Naive thymus-derived CD4-positive, alpha-beta T cell (primary cell): Measurements from ENCODE around the gene MYO5A. TPM values are rescaled to one million over a fixed set of nuclear protein-coding genes. Genes with fewer than 3 reads are reported as not detected.
"Not testable (repeated sequence)": the region's sequence is repeated elsewhere in the genome, so short reads cannot be mapped to it uniquely, and the experiment has no call there.

Experiments used
- ATAC-seq: fragments of 150-1000 bp; cut with Tn5 transposase; 2 replicates; pipeline ENCODE4 v1.10.0; 2021; ENCODE audit warnings: mild to moderate bottlenecking, moderate library complexity
- CTCF ChIA-PET: fragments of 350-600 bp; sonication (Branson Sonifier 250); formaldehyde crosslinking; loops from one replicate; lab custom pipeline; 2021; ENCODE audit warnings: antibody characterized with exemption; lab: Charles Lee
- POLR2A ChIA-PET: fragments of 350-600 bp; sonication (Branson Sonifier 250); formaldehyde crosslinking; loops from one replicate; lab custom pipeline; 2021; ENCODE audit warnings: antibody characterized with exemption, inconsistent platforms; lab: Charles Lee
- DNase-seq, 9 donors: peaks; one replicate each; pipeline versions ENCODE4 v3.0.0 to v3.0.0-alpha.2; 2020 to 2022; ENCODE audit warnings: mixed read lengths in 1 of 9
- H3K27ac ChIP-seq: one replicate; pipeline ENCODE4 v1.7.0; 2013; ENCODE audit warnings: mild to moderate bottlenecking, low read depth, low read length, moderate library complexity
- H3K27me3 ChIP-seq, 2 donors: one replicate each; pipeline ENCODE4 v1.7.0; 2013; ENCODE audit warnings: low read length in 2 of 2, mild to moderate bottlenecking in 2 of 2, moderate library complexity in 2 of 2; ENCODE audit not compliant: control insufficient read depth in 2 of 2, insufficient read depth in 2 of 2
- H3K36me3 ChIP-seq, 3 experiments: 1 replicate in 2 of 3; 2 replicates in 1 of 3; pipeline ENCODE4 v1.7.0; 2013; ENCODE audit warnings: low read length in 3 of 3, mild to moderate bottlenecking in 3 of 3, moderate library complexity in 1 of 3; ENCODE audit not compliant: insufficient read depth in 3 of 3, control insufficient read depth in 2 of 3
- H3K4me1 ChIP-seq, 2 donors: one replicate each; pipeline ENCODE4 v1.7.0; 2013; ENCODE audit warnings: low read length in 2 of 2, mild to moderate bottlenecking in 2 of 2, moderate library complexity in 1 of 2; ENCODE audit not compliant: control insufficient read depth in 2 of 2, insufficient read depth in 2 of 2
- H3K4me3 ChIP-seq: 2 replicates; pipeline ENCODE4 v1.7.0; 2013; ENCODE audit warnings: mild to moderate bottlenecking, low read length
- H3K9me3 ChIP-seq, 3 experiments: 1 replicate in 2 of 3; 2 replicates in 1 of 3; pipeline ENCODE4 v1.7.0; 2013; ENCODE audit warnings: low read length in 3 of 3; ENCODE audit not compliant: control insufficient read depth in 2 of 3
- H3K27ac Mint-ChIP-seq, 9 donors: one replicate each; pipeline ENCODE4 v1.8.0; 2020 to 2022; ENCODE audit warnings: mixed read lengths in 9 of 9, mild to moderate bottlenecking in 8 of 9, moderate library complexity in 5 of 9, inconsistent platforms in 2 of 9
- H3K27me3 Mint-ChIP-seq, 5 donors: one replicate each; pipeline ENCODE4 v1.8.0; 2021 to 2022; ENCODE audit warnings: mixed read lengths in 5 of 5, mild to moderate bottlenecking in 1 of 5
- H3K36me3 Mint-ChIP-seq, 5 donors: one replicate each; pipeline ENCODE4 v1.8.0; 2020 to 2022; ENCODE audit warnings: mixed read lengths in 5 of 5, mild to moderate bottlenecking in 3 of 5, inconsistent platforms in 1 of 5
- H3K4me1 Mint-ChIP-seq, 7 donors: one replicate each; pipeline ENCODE4 v1.8.0; 2020 to 2022; ENCODE audit warnings: mixed read lengths in 7 of 7, mild to moderate bottlenecking in 3 of 7, inconsistent platforms in 1 of 7
- H3K4me3 Mint-ChIP-seq, 10 donors: one replicate each; pipeline ENCODE4 v1.8.0; 2020 to 2022; ENCODE audit warnings: mild to moderate bottlenecking in 10 of 10, mixed read lengths in 10 of 10, moderate library complexity in 6 of 10, inconsistent platforms in 2 of 10
- H3K9me3 Mint-ChIP-seq, 11 donors: one replicate each; pipeline ENCODE4 v1.8.0; 2020 to 2022; ENCODE audit warnings: mixed read lengths in 11 of 11, mild to moderate bottlenecking in 4 of 11, inconsistent platforms in 1 of 11, moderate library complexity in 1 of 11
- intact Hi-C, 2 donors: fragments of 100-400 bp; cut with micrococcal nuclease; formaldehyde crosslinking; loops; one replicate each; pipeline ENCODE4 v1.15.1; 2023
- polyA plus RNA-seq, 2 donors: library from polyadenylated mRNA; unstranded; fragments of 300-500 nt; fragmentation: Illumina TruSeq; gene quantifications; one replicate each; pipeline ENCODE4 v1.2.3, GENCODE V29; 2021
- total RNA-seq, 6 experiments: library from RNA in 5 of 6; stranded (reverse) in 5 of 6; gene quantifications; 1 replicate in 5 of 6; 2 replicates in 1 of 6; pipeline ENCODE4 v1.2.3 and lab custom pipeline; 2021 to 2026

The MYO5A gene
- total and polyA plus RNA-seq, 7 experiments from 2014 or later: 4.2 to 39.6 (median 20.8) TPM

GRCh38 chr15:52567871-52568600, 39.4 kb upstream of the MYO5A start:
- Mint-ChIP-seq H3K36me3 (peaks cover 0 to 20% (median 0%) of the 10 kb centered on the region in 5 donors), H3K4me1 (peaks cover 30 to 52% (median 46%) of the 10 kb centered on the region in 7 donors), H3K27ac (peak overlapping the region; percentile 95 to 100 (median 98)), H3K9me3 (no peaks in the 10 kb centered on the region), H3K4me3 (peak overlapping the region; percentile 89 to 100 (median 95)), H3K27me3 (no peaks in the 10 kb centered on the region)
- ChIA-PET CTCF (no interaction called here), POLR2A (interaction anchor here (1.3 kb wide), 1 partner anchor 13 kb away, joined by 3 read pairs; no protein-coding TSS in a partner anchor)
- Histone ChIP-seq H3K27me3 (no peaks in the 10 kb centered on the region), H3K36me3 (no peaks in the 10 kb centered on the region), H3K4me1 (peaks cover 13 to 25% of the 10 kb centered on the region in 2 donors), H3K4me3 (peak overlapping the region; percentile 75), H3K9me3 (no peaks in the 10 kb centered on the region), H3K27ac (peak overlapping the region; percentile 98)
- intact Hi-C loops: loop anchor here (1.0 to 10.0 kb wide), 11 partner anchors 13 to 393 kb away; partner anchors contain the start of gene MYO5A (in 1 of the 2)
- DNase-seq (peak in 5 of 9 donors; percentile 22 to 61 (median 44)), ATAC-seq (peak; percentile 25)

- H3K4me3 Mint-ChIP-seq: peak overlapping the region; percentile 12 to 99 (median 94)
- peaks cover 0 to 23% (median 5%) of the 10 kb centered on the region in 5 donors for H3K36me3 Mint-ChIP-seq
- Histone ChIP-seq H3K4me1 (peaks cover 13 to 25% of the 10 kb centered on the region in 2 donors), H3K27ac (no peak overlapping the region), H3K36me3 (no peaks in the 10 kb centered on the region), H3K27me3 (no peaks in the 10 kb centered on the region), H3K9me3 (no peaks in the 10 kb centered on the region), H3K4me3 (peak overlapping the region; percentile 1)
- H3K4me1 Mint-ChIP-seq: peaks cover 30 to 62% (median 56%) of the 10 kb centered on the region in 7 donors
- no peaks in the 10 kb centered on the region for H3K9me3 Mint-ChIP-seq
- CTCF ChIA-PET: interaction anchor here (0.7 kb wide), 1 partner anchor 78 kb away, joined by 3 read pairs; no protein-coding TSS in a partner anchor
- intact Hi-C loops: loop anchor here (5.0 to 10.0 kb wide), 3 partner anchors 85 to 392 kb away; no protein-coding TSS in a partner anchor
- no peak for DNase-seq
- no peaks in the 10 kb centered on the region for H3K27me3 Mint-ChIP-seq
- peak overlapping the region in 4 of 9 donors; percentile 28 to 97 (median 79) for H3K27ac Mint-ChIP-seq
- no peak for ATAC-seq
- POLR2A ChIA-PET: interaction anchor here (0.6 kb wide), 1 partner anchor 11 kb away, joined by 3 read pairs; no protein-coding TSS in a partner anchor
Measured at GRCh38 chr15:52566889-52567288, 38.2 kb upstream of the MYO5A start.

- peak overlapping the region in 2 of 9 donors; percentile 16 to 63 for H3K27ac Mint-ChIP-seq
- DNase-seq, H3K27ac ChIP-seq, H3K9me3 Mint-ChIP-seq, ATAC-seq, H3K27me3 ChIP-seq, H3K36me3 ChIP-seq, H3K4me3 ChIP-seq, H3K27me3 Mint-ChIP-seq, H3K9me3 ChIP-seq: not testable (repeated sequence)
- intact Hi-C loops: loop anchor here (5.0 to 10.0 kb wide), 3 partner anchors 83 to 391 kb away; no protein-coding TSS in a partner anchor
- peaks cover 13 to 33% of the 10 kb centered on the region in 2 donors for H3K4me1 ChIP-seq
- POLR2A ChIA-PET: interaction anchor here (0.6 kb wide), 1 partner anchor 114 kb away, joined by 5 read pairs; no protein-coding TSS in a partner anchor
- peaks cover 40 to 74% (median 68%) of the 10 kb centered on the region in 7 donors for H3K4me1 Mint-ChIP-seq
- H3K4me3 Mint-ChIP-seq: peak overlapping the region in 5 of 10 donors; percentile 11 to 49 (median 28)
- CTCF ChIA-PET: interaction anchor here (0.6 kb wide), 1 partner anchor 67 kb away, joined by 3 read pairs; no protein-coding TSS in a partner anchor
- H3K36me3 Mint-ChIP-seq: peaks cover 0 to 24% (median 5%) of the 10 kb centered on the region in 5 donors
Measured at GRCh38 chr15:52565417-52566358, 37.0 kb upstream of the MYO5A start.

GRCh38 chr15:52563501-52564060, 34.9 kb upstream of the MYO5A start:
- Histone ChIP-seq H3K9me3 (no peaks in the 10 kb centered on the region), H3K27ac (no peak overlapping the region), H3K27me3 (no peaks in the 10 kb centered on the region), H3K36me3 (no peaks in the 10 kb centered on the region), H3K4me1 (peaks cover 13 to 43% of the 10 kb centered on the region in 2 donors), H3K4me3 (no peak overlapping the region)
- ATAC-seq (no peak), DNase-seq (no peak)
- Mint-ChIP-seq H3K36me3 (peaks cover 0 to 29% (median 4%) of the 10 kb centered on the region in 5 donors), H3K27me3 (no peaks in the 10 kb centered on the region), H3K4me1 (peaks cover 47 to 86% (median 82%) of the 10 kb centered on the region in 7 donors), H3K9me3 (no peaks in the 10 kb centered on the region), H3K27ac (no peak overlapping the region), H3K4me3 (no peak overlapping the region)
- CTCF ChIA-PET: interaction anchor here (0.8 kb wide), 1 partner anchor 168 kb away, joined by 3 read pairs; no protein-coding TSS in a partner anchor
- intact Hi-C loops: loop anchor here (1.0 to 10.0 kb wide), 3 partner anchors 15 to 389 kb away; no protein-coding TSS in a partner anchor
- POLR2A ChIA-PET: no interaction called here

GRCh38 chr15:52559575-52559974, 30.9 kb upstream of the MYO5A start:
- peak overlapping the region in 1 of 10 donors; percentile 40 for H3K4me3 Mint-ChIP-seq
- no peaks in the 10 kb centered on the region for H3K27me3 ChIP-seq
- intact Hi-C loops: no loop called here
- peaks cover 7 to 26% (median 14%) of the 10 kb centered on the region in 5 donors for H3K36me3 Mint-ChIP-seq
- H3K27ac Mint-ChIP-seq: peak overlapping the region in 2 of 9 donors; percentile 50 to 83
- POLR2A ChIA-PET: no interaction called here
- peaks cover 40 to 86% (median 71%) of the 10 kb centered on the region in 7 donors for H3K4me1 Mint-ChIP-seq
- peaks cover 6 to 14% (median 10%) of the 10 kb centered on the region in 3 experiments for H3K36me3 ChIP-seq
- H3K4me3 ChIP-seq: no peak overlapping the region
- H3K27ac ChIP-seq: no peak overlapping the region
- ATAC-seq: peak; percentile 34
- CTCF ChIA-PET: interaction anchor here (0.6 kb wide), 2 partner anchors 24 to 104 kb away, joined by 3 read pairs; no protein-coding TSS in a partner anchor
- peak in 1 of 9 donors; percentile 48 for DNase-seq
- H3K9me3 ChIP-seq: no peaks in the 10 kb centered on the region
- H3K4me1 ChIP-seq: peaks cover 0 to 34% of the 10 kb centered on the region in 2 donors
- H3K27me3 Mint-ChIP-seq: no peaks in the 10 kb centered on the region
- H3K9me3 Mint-ChIP-seq: no peaks in the 10 kb centered on the region
